GM21423 (cell line): ENCODE data around the gene CTIF.

ENCODE experiments used
- ATAC-seq: cut with Tn5 transposase; IDR thresholded peaks from one replicate; pipeline ENCODE4 v1.9.1; 2021; ENCODE audit warnings: mild to moderate bottlenecking, moderate library complexity; ENCODE audit not compliant: unreplicated experiment

CTIF gene

DNA sequence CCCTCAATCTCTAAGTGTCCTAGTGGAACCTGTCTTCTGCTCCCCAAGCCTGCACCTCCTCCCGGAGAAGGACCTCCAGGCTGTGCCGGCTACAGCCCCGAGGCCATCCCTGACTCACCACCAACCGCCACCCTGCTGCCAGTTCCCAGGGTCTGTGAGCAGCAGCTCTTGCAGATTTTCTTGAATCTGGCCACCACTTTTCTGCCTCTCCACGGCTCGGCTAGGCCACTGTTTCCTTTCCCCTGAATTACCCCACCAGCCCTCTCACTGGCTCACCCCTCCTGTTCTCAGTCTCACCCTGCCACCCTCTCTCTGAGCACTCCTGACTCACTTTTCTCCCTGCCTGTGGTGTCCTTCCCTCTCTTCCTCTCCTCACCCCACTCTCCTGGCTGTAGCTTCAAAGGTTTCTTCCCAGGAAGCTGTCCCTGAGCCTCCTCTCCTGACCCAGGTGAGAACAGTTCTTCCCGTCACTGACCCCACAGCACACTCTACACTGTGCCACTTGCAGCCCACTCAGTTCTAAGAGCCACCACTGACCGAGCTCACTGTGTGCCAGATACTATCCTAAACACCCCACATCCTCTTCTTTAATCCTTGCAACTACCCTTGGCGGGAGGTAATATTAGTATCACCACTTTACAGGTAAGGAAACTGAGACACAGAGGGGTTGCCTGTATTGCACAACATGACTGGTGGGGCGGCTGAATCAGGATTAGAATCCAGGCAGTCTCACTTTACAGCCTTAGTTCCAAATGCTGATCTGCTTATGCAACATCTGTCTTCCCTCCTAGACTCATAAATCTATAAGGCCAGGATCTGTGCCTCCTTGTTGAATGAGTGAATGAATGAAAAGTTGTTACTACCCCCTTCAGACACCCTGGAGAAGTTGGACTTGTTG lies 300.3 kb downstream of the CTIF start:
- no peak for ATAC-seq

DNA sequence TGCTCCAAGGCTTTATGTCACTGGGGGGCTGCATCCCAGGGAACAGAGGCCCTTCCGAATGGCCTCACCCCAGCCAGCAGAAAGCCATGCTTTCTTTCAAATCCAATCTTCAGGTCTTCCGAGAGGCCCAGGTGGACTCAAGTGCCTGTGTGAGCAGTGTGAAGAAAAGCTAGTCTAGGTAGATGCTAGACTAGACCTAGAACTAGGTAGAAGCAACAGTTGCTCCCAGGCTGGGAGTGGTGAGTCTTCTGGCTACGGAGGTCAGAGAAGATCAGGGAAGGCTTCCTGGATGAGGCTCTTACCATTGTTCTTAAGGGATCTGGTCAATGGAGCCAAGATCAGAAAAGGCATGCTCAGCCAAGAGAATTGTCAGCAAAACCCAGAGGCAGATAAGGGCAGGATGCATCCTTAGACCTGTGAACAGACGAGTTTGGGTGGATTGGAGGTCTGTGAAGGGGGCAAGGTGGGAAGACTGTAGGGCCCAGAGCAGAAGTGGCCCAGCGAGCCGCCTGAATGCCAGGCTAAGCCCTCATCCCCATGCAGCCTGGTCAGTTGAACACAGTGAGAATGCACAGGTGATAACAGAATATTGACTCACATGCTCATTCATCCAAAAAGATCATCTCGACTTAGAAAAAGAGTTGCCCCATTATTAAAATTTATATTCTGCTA lies 301.1 kb downstream of the CTIF start:
- ATAC-seq = no peak

DNA sequence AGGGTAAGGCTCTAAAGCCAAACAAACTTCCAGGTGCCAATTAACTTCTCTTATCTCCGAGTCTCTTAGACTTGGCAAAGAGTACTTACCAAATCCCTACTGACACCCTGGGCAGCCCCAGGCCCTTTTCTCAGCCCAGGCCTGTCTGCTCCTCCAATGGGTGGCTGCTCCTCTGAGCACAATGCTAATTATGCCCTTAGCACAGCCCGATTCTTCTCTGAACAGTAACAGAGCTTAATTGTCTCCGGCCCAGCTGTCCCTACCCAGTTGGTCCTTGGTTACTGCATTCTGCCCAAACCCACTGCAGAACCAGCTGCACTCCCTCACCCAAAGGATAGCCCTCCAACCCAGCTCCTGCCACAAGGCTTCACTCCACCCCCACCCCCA lies 301.7 kb downstream of the CTIF start:
- no peak for ATAC-seq

DNA sequence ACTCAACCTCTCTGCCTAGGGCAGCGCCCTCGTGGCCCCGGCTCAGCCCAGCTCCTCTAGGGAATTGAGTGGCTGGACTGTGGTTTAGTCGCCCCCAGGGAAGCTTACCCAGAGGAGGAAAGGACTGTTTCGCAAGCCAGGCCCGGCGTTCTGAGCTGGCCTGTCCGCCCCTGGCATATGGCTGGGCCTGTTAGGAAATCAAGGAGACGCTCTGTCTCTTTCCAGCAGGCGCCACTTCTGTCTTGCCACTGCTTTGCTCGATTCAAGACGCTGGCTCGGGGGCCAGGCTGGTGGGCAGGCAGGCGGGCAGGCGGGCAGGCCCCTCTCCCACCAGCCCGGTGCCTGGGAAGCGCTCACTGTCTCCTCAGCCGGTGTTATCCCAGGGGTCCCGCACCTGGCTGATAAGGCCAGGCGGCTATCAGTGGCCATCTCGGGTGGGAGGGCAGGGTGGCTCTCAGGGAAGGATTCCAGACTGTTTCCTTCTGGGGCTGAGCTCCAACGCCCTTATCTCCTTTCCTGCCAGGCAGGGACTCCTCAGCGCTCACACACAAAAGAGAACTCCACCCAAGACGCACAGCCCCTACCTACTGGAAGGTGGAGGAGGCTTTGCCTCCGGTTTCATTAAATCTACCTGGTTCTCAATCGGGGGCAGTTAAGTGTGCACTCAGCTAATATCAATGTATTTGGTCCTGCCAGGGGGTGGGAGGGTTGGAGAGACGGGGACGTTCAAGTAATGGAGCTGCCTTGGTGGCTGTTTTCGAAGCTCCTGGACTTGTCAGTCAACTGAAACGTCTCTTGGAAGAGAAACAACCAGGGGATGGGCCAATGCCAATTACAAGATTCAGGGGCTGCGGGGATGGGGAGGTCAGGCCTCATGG lies 302.8 kb downstream of the CTIF start:
- no peak for ATAC-seq

DNA sequence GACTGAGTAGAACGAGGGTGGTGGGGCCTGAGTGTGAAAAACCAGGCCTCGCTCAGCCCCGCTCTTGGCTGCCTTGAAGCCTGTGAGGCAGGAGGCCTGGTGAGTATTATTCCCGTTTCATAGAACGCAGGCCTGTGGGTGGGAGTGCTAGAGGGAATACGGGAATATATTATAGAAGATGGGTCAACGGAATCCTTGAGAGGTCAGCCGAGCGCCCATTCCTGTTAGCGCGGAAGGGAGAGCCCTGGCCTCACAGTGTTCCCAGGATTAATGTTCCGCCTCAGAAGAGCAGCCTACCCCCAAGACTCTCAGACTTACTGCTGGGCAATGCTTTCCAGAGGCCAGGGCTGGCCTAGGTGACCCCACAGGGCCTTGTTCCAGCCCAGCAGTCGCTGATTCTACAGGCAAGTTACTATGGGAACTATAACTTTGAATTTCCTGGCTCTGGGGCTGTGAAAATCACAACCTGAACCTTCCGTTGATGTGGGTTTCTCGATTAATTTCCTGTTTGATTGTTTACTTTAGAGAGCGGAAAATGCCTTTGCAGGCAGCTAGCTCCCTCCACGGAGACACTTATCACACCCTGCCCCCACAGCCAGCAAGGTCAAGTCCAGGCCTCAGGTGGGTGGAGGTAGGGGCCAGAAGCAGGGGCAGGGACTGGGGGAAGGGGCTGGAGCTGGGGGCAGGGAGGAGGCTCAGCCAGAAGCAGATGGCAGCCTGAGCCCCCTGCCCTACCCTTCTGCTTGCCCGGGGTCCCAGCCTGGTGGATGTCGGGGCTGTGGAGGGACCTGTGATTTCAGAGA lies 303.6 kb downstream of the CTIF start:
- no peak for ATAC-seq

DNA sequence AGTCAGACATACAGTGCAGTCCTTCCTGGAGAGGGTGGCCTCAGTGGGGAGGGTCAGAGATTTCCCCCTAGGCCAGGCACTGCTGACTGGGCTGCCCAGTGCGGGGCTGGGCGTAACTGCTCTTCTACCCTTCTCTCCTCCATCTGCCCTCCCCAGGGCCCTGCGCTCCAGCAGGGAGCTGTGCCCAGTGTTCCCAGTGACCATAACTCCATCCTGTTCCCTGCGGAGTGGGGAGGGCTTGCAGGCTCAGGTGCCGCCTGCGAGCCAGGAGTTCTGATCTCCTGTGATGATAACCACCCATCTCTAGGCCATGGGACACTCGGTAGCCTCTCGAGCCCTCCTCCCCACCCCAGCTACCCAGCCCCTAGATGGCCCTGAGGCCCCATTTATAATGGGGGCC lies 304.3 kb downstream of the CTIF start:
- no peak for ATAC-seq

DNA sequence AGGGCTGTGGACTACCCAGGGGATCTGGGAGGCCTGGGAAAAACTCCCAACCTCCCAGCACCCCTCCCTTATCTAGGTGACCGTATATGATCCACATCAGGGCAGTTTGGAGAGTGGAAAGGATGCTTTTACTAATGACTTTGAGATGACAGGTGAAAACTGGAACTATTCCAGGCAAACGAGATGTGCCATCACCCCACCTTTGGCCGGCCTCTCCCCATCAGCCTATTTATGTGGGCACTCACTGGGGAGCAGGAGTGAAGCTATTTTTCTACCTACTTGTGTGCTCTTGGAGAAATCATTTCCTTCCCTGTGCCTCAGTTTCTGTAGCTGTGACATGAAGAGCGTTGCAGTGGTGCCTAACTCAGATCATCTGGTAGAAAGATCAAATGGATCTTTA lies 304.8 kb downstream of the CTIF start:
- no peak for ATAC-seq

DNA sequence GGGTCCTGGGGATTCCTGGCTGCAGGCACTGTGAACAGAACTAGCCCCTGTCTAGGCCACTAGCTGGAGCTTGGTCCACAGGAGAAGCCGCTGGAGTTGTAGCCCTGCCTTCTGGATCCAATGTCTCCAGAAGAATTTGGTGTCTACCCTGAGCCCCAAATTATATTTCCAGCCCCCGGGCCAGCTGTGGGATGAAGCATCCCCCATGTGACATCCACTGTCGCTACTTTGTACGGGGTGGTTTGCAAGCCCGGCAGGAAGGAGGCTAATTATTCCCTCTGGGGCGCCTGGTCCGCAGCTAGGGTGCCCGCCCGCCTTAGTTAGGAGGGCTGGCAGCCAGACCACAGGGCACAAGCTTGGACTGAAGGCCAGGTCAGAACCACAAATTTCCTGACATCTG lies 305.4 kb downstream of the CTIF start:
- ATAC-seq = no peak

DNA sequence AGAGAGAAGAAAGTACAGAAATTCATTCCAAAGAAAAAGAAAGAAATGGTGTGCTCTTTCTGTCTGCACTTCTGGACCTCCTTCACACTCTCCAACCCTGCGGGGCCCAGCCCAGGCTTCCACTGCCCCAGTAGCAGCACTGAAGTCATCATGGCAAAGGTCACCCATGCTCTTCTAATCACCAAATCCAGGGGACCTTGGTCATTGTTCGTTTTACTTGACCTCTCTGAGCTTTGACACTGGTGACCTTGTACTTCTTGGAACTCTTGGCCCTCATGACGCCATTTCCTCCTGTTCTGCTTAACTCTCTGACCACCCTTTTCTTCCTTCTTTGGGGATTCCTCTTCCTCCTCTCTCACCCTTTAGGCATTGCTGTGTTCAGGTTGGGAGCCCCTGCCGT lies 306.3 kb downstream of the CTIF start:
- ATAC-seq = no peak

DNA sequence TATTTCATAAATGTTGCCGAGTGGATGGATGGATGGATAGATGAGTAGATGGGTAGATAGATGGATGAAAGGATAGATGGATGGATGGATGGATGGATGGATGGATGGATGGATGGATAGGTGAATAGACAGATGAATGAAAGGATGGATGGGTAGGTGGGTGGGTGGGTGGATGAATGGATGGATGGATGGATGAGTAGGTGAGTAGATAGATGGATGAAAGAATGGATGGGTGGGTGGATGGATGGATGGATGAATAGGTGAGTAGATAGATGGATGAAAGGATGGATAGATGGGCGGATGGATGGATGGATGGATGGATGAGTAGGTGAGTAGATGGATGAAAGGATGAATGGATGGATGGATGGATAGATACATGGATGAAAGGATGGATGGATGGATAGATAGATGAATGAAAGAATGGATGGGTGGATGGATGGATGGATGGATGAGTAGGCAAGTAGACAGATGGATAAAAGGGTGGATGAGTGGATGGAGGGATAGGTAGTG lies 307.6 kb downstream of the CTIF start:
- ATAC-seq = no peak

DNA sequence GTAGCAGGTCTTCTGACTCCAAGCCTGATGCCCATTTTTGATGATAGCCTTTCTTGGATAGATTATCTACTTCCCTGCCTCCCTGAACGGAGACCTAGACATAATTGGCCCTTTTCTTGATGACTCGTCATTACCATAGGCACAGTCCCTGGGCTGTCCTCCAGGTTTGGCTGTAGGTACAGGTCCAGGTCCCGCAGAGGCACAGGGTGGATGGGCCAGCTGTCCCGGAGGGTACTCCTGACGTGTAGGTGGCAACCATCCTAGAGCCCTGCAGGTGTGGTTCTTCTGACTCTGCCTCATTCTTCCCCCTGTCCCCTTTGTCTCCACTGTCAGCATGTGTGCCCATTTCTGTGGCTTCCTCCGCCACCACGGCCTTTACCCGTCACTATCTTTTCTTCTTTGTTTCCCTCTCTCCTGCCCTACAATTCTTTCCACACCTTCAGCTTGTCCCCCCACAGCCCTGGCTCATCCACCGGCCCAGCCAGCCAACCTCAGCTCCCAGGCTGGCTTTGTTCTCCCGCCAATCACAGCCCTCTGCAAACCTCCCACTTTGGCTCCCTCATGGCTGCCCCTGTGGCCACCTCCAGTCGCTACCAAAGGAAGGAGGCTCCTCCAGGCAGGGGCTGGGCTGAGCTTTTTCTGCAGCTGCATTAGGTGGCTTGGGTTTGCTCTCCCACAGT lies 309.1 kb downstream of the CTIF start:
- no peak for ATAC-seq

DNA sequence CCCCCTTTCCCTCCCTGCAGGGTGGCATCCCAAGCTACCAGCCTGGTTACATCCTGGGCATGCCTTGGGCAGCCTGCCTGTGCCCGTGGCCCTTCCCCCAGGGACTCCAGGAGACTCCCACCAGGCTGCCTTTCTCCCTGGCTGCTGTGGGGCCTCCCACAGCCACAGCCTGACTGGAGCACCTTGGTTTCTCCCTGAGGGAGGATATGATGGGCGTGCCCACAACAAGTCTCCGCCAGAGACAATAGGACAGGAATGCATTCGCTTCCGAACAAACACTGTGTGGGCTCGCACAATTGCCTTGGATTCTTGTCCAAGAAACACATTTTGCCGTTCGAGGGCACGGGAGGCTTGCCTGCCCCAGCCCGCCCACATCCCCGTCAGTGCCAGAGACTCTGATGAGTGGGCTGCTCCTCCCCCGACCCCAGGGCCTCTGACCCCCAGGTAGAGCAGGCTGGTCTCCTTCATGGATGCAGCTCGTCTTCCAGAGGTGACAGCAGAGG lies 309.9 kb downstream of the CTIF start:
- no peak for ATAC-seq

DNA sequence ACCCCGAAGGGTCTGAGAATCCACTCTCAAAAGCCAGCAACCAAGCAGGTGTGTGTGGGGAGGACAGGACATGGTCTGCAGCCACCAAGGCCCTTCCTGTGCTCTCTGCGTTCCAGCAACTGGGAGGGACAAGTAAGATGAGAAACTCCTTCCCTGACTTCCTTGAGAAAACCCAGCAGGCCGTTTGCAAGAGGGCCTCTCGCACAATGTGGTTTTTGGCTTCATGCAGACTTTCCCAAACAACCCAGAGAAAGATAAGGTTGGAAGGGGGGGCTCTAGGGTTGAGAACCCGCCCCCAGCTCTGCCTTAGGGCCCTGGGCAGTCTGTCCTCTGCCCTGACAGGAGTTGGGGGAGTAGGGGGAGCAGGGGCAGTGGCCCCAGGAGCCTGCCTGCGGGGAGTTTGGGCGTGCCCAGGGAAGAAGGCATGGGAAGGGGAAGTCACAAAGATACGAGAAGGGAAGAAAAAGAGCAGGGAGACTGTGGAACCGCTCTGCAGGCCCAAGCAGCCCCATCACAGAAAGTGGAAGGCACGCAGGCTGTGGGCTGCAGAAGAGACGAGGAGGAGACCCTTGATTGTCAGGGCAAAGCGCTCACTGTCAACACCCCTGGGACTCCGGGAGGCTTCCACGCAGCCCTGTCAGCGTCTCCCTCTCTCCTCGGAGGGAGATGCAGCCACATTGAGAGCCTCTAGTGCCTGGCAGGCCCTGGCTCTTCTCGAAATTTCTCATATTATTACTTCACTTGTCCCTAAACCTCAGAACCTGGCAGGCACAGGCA lies 312.2 kb downstream of the CTIF start:
- ATAC-seq = no peak

DNA sequence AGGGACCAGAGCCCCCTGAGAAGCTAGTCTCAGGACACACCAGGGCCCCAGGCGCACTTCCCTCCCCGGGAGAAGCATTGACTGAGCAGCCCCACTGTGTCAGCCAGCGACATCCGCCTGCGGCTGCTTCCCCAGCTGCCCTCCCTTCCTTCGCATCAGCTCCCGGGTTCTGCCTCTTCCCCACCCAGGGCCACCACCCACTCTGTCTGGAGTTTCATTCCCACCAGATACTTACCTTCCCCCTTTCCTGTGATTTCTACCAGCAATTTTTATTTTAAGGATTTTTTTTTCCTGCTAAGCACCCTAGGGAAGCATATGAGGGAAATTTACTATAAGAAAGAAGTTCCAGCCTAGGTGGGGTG lies 312.7 kb downstream of the CTIF start:
- ATAC-seq = no peak

DNA sequence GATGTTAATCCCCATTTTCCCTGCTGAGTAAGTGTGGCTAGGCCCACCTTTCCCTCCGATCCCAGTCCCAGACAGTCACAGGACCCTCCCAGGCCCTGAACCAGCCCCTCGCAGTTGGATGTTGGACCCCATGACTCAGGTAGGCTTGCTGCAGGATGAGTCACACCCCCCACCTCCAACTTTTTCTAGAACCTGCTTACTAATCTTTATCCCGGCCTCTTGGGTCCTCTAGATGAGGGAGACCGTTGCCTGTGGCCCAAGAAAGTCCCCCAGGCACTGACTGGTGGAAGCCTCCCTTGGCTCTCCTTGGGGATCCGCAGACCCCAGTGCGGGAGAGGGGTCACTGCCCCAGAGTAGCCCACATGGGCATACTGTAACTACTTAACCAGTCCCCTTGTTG lies 313.5 kb downstream of the CTIF start:
- no peak for ATAC-seq

DNA sequence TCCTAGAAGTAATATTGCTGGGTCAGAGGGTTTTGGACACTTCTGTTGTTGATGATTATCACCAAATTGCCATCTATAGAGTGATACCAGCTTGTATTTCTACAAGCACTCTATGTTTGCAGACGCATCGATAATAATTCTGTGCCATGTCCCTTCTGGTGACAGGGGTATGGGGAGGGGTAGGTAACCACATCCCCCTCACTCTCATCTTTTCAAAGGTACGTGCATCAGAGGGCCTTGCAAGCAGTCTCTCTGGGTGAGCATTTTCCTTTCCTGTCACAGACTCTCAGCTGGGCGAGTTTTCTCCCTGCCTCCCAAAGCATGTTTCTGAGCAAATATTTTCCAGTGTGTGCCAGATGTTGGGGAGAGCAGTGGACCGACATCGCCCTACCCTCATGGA lies 314.0 kb downstream of the CTIF start:
- ATAC-seq = no peak

DNA sequence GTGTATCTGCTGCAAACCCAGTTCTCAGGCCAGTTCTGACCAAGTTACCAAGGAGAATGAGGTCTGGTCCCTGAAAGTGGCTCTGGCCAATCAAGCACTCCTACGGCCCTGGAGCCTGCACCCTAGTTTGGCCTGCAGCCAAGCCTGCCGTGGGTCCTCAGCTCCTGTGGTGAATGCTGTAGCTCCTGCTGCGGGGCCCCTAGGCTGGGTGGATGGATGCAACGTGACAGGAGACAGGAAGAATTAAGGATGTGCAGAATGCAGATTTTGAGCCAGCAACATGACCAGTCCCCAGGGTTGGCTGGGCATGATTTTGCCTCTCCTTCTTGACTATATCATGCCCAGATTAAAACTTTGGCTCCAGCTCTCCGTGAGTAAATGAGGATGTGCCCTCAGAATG lies 314.8 kb downstream of the CTIF start:
- ATAC-seq = no peak

DNA sequence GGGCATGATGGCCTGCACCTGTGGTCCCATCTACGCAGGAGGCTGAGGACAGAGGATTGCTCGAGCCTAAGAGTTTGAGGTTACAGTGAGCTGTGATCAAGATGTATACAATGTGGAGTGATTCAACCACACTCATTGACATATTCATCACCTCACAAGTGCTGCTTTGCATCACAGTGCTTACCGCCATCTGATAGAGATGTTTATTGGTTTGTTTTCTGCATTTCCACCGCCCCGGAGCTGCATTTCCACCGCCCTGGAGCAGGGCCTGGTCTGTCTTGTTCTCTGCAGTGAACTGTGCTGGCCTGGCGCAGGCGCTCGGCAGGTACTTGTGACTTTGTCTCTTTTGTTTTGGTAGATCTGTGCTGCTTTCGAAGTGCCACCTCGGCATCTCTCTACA lies 315.9 kb downstream of the CTIF start:
- ATAC-seq = no peak
